ENCODE data around the gene THADA.

The THADA gene

GRCh38 chr2:43186321-43186678, 409.5 kb downstream of the THADA start:
- DNase-seq (ENCODE audit: low spot score), result no peak

- DNase-seq (ENCODE audit: low spot score), result no peak
Observed at GRCh38 chr2:43185146-43185545, 410.7 kb downstream of the THADA start.

- DNase-seq (ENCODE audit: low spot score), result no peak
Observed at GRCh38 chr2:43184339-43184895, 411.4 kb downstream of the THADA start.

- no peak for DNase-seq (ENCODE audit: low spot score)
Observed at GRCh38 chr2:43183743-43184142, 412.1 kb downstream of the THADA start.

- DNase-seq (ENCODE audit: low spot score), result no peak
Observed at GRCh38 chr2:43180897-43181296, 414.9 kb downstream of the THADA start.
